Chondrocyte (in vitro differentiated cells): Measurements from ENCODE around the gene VCX3A. TPM values are rescaled to one million over a fixed set of nuclear protein-coding genes. Genes with fewer than 3 reads are reported as not detected.

Source experiments
- DNase-seq: peaks from one replicate; pipeline ENCODE4 v3.0.0; 2021; ENCODE audit warnings: mixed read lengths, low spot score
- H3K27ac Mint-ChIP-seq: one replicate; pipeline ENCODE4 v1.8.0; 2021; ENCODE audit warnings: mild to moderate bottlenecking, moderate library complexity, mixed read lengths; ENCODE audit not compliant: unreplicated experiment
- H3K27me3 Mint-ChIP-seq: 2 replicates; pipeline ENCODE4 v1.8.0; 2021; ENCODE audit warnings: low read depth, mixed read lengths
- H3K36me3 Mint-ChIP-seq: 2 replicates; pipeline ENCODE4 v1.8.0; 2021; ENCODE audit warnings: low read depth, mixed read lengths
- H3K4me1 Mint-ChIP-seq: 2 replicates; pipeline ENCODE4 v1.8.0; 2021; ENCODE audit warnings: low read depth, mild to moderate bottlenecking, mixed read lengths
- H3K4me3 Mint-ChIP-seq: one replicate; pipeline ENCODE4 v1.8.0; 2021; ENCODE audit warnings: mild to moderate bottlenecking, moderate library complexity, mixed read lengths; ENCODE audit not compliant: unreplicated experiment
- H3K9me3 Mint-ChIP-seq: 2 replicates; pipeline ENCODE4 v1.8.0; 2021; ENCODE audit warnings: low read depth, mixed read lengths
- CTCF ChIP-seq: fragments of 200-600 bp; sonication (generic); IDR thresholded peaks from 2 replicates; pipeline ENCODE4 v1.5.0; 2021; ENCODE audit warnings: antibody characterized with exemption, mild to moderate bottlenecking, moderate library complexity
- total RNA-seq: library from RNA; stranded (reverse); gene quantifications from 3 replicates; pipeline ENCODE4 v1.2.1, GENCODE V29; 2021

VCX3A gene
- total RNA-seq, 1 donor from 2014 or later: not detected

DNA sequence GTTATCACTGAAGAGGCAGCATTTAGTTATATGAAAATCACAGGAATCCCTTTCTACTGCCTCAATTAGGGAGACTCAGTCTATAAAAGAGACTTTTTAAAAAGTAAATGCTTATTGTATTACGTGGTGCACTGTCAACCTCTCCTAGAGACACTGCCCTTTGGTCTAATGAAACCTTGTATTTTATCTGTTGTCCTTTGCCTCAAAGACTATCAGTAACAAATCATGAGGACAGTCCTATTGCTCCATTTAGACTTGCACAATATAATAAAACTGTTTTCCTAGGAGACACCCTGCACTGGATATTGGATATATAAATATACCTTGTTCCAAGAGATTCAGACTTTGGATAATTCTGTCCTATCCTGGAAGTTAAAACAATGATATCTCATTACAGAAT, 34.2 kb downstream of the VCX3A start:
- peaks cover 15% of the 10 kb centered on the region for H3K9me3 Mint-ChIP-seq
- H3K27me3 Mint-ChIP-seq: no peaks in the 10 kb centered on the region
- no peaks in the 10 kb centered on the region for H3K36me3 Mint-ChIP-seq
- H3K4me1 Mint-ChIP-seq: no peaks in the 10 kb centered on the region
- no peak for TF ChIP-seq CTCF
- no peak for DNase-seq
- H3K4me3 Mint-ChIP-seq: no peak overlapping the region
- H3K27ac Mint-ChIP-seq: no peak overlapping the region

DNA sequence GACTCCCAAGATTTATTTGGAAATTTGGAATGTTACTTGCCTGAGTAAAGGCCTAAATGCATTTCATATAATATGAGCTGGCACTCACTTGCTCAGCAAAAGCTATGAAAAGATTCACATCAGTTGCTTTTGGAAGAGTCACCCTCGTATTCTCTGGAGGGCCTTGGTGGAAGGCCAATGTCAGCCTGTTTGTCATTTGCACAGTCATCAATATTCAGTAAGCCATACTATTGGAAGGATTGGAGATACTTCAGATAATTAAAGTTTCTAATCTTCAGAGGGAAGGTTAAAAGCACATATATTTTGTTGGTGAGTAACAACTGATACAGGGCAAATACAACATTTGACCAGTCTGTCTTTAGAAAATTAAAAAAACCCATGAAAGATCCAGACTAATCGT, 36.6 kb downstream of the VCX3A start:
- Mint-ChIP-seq H3K4me3 (no peak overlapping the region), H3K27me3 (no peaks in the 10 kb centered on the region), H3K4me1 (no peaks in the 10 kb centered on the region), H3K27ac (no peak overlapping the region), H3K9me3 (peaks cover 16% of the 10 kb centered on the region), H3K36me3 (no peaks in the 10 kb centered on the region)
- no peak for TF ChIP-seq CTCF
- no peak for DNase-seq
